HepG2 (cell line): ENCODE results near the gene SLC25A51. TPM values are rescaled to one million over a fixed set of nuclear protein-coding genes. Genes with fewer than 3 reads are reported as not detected.
A peak's percentile ranks its signal among the peaks of the same experiment; 100 is the strongest.

Experiments used
- ATAC-seq: fragments of 200-7000 bp; cut with Tn5 transposase; 3 replicates; pipeline ENCODE4 v1.9.1; 2020; ENCODE audit warnings: mild to moderate bottlenecking, moderate library complexity
- BruUV-seq: library from RNA; stranded (reverse); fragments of 400-500 nt; replicated peaks from 2 replicates; lab custom pipeline; 2021; lab: Mats Ljungman, UMichigan
- CTCF ChIA-PET: fragments of 300-600 bp; formaldehyde crosslinking; extraction: SDS; loops from one replicate; lab custom pipeline; 2021; ENCODE audit warnings: low total read pairs, inconsistent platforms, low intra/inter-chr PET ratio; lab: Yijun Ruan, JAX
- POLR2A ChIA-PET: fragments of 350-600 bp; sonication (Branson Sonifier 250); formaldehyde crosslinking; loops from one replicate; lab custom pipeline; 2020; ENCODE audit warnings: antibody characterized with exemption, inconsistent platforms; lab: Yijun Ruan, JAX
- DNase-seq: peaks from one replicate; pipeline ENCODE4 v3.0.0-alpha.2; 2015; ENCODE audit warnings: low spot score
- FAIRE-seq: peaks from 3 replicates; lab custom pipeline; 2011; peaks lifted over from hg19 to GRCh38; lab: Jason Lieb, UNC
- H2AFZ ChIP-seq: one replicate; pipeline ENCODE4 v1.6.1; 2011; ENCODE audit warnings: low read length, inconsistent platforms
- H3K27ac ChIP-seq: fragments of 300-600 bp; 3 replicates; pipeline ENCODE4 v1.8.0; 2011; ENCODE audit warnings: mixed run types, mild to moderate bottlenecking, mixed read lengths, low read length, inconsistent platforms; ENCODE audit not compliant: insufficient read depth; ENCODE audit errors: extremely low read length
- H3K27me3 ChIP-seq, 2 experiments: fragments of 200-600 bp in 1 of 2; 2 replicates in 1 of 2; 3 replicates in 1 of 2; pipeline versions ENCODE4 v1.6.0 to v1.8.0; 2011; ENCODE audit warnings: low read length in 2 of 2, mild to moderate bottlenecking in 2 of 2, moderate library complexity in 2 of 2, inconsistent platforms in 1 of 2; ENCODE audit not compliant: insufficient read depth in 2 of 2, control insufficient read depth in 1 of 2
- H3K36me3 ChIP-seq, 2 experiments: fragments of 200-600 bp in 1 of 2; replicated peaks in 1 of 2; 2 replicates in 1 of 2; 3 replicates in 1 of 2; pipeline versions ENCODE4 v1.5.1 to v1.8.0; 2011; ENCODE audit warnings: low read length in 2 of 2, inconsistent platforms in 1 of 2; ENCODE audit not compliant: insufficient read depth in 2 of 2, control insufficient read depth in 1 of 2
- H3K4me1 ChIP-seq: 2 replicates; pipeline ENCODE4 v1.5.1; 2012; ENCODE audit warnings: low read length, inconsistent platforms; ENCODE audit not compliant: insufficient read depth
- H3K4me2 ChIP-seq: 2 replicates; pipeline ENCODE4 v1.6.0; 2011; ENCODE audit warnings: low read depth, low read length, inconsistent platforms
- H3K4me3 ChIP-seq, 3 experiments: fragments of 200-600 bp in 1 of 3; sonication (generic), shearing (Covaris generic) in 1 of 3; replicated peaks in 1 of 3; 2 replicates each; pipeline ENCODE4 v1.5.1; 2011 to 2016; ENCODE audit warnings: low read length in 3 of 3, inconsistent platforms in 2 of 3, low read depth in 2 of 3, mild to moderate bottlenecking in 2 of 3, control low read depth in 1 of 3, mixed read lengths in 1 of 3; ENCODE audit not compliant: insufficient read depth in 1 of 3
- H3K79me2 ChIP-seq: one replicate; pipeline ENCODE4 v1.6.1; 2011; ENCODE audit warnings: low read length, inconsistent platforms; ENCODE audit not compliant: insufficient read depth
- H3K9ac ChIP-seq: 2 replicates; pipeline ENCODE4 v1.6.0; 2011; ENCODE audit warnings: mild to moderate bottlenecking, low read depth, low read length, inconsistent platforms; ENCODE audit not compliant: insufficient read depth
- H3K9me3 ChIP-seq: 2 replicates; pipeline ENCODE4 v1.5.1; 2012; ENCODE audit warnings: mild to moderate bottlenecking, low read length
- H4K20me1 ChIP-seq: 2 replicates; pipeline ENCODE4 v1.6.0; 2011; ENCODE audit warnings: inconsistent platforms, mild to moderate bottlenecking, low read length, moderate library complexity; ENCODE audit not compliant: insufficient read depth
- FOXP4 ChIP-seq: sonication (generic); formaldehyde crosslinking; IDR thresholded peaks from 2 replicates; pipeline ENCODE4 v1.4.0; 2020; ENCODE audit warnings: missing genetic modification reagents
- HOXD1 ChIP-seq: sonication (generic); formaldehyde crosslinking; IDR thresholded peaks from 2 replicates; pipeline ENCODE4 v1.5.0; 2020; ENCODE audit warnings: missing genetic modification reagents
- MED1 ChIP-seq: sonication (generic); formaldehyde crosslinking; IDR thresholded peaks from 2 replicates; pipeline ENCODE4 v1.4.0; 2020; ENCODE audit warnings: missing genetic modification reagents
- MIXL1 ChIP-seq: IDR thresholded peaks from 2 replicates; pipeline ENCODE4 v1.6.1; 2016
- PAF1 ChIP-seq: IDR thresholded peaks from 2 replicates; pipeline ENCODE4 v1.6.1; 2016; ENCODE audit warnings: missing genetic modification reagents, missing compliant biosample characterization
- PLRG1 ChIP-seq: fragments of 450-650 bp; conservative IDR thresholded peaks from 2 replicates; pipeline ENCODE4 v1.6.1; 2016
- PLSCR1 ChIP-seq: sonication (generic); formaldehyde crosslinking; IDR thresholded peaks from 2 replicates; pipeline ENCODE4 v1.5.0; 2020; ENCODE audit warnings: missing genetic modification reagents, mild to moderate bottlenecking, borderline replicate concordance
- SIN3A ChIP-seq: IDR thresholded peaks from 2 replicates; pipeline ENCODE4 v1.6.1; 2011; ENCODE audit warnings: low read depth, mild to moderate bottlenecking, control low read depth, low read length, borderline replicate concordance
- TARDBP ChIP-seq: sonication (generic); formaldehyde crosslinking; IDR thresholded peaks from 2 replicates; pipeline ENCODE4 v1.8.0; 2022; ENCODE audit warnings: mild to moderate bottlenecking, missing genetic modification reagents
- WIZ ChIP-seq: sonication (generic); formaldehyde crosslinking; IDR thresholded peaks from 2 replicates; pipeline ENCODE4 v1.5.1; 2020; ENCODE audit warnings: mild to moderate bottlenecking, missing genetic modification reagents
- ZNF121 ChIP-seq: sonication (generic); formaldehyde crosslinking; IDR thresholded peaks from 2 replicates; pipeline ENCODE4 v1.5.0; 2020; ENCODE audit warnings: mild to moderate bottlenecking, missing genetic modification reagents
- ZNF660 ChIP-seq: sonication (generic); formaldehyde crosslinking; IDR thresholded peaks from 2 replicates; pipeline ENCODE4 v1.5.1; 2020; ENCODE audit warnings: mild to moderate bottlenecking, low read depth, missing genetic modification reagents, borderline replicate concordance
- ZNF704 ChIP-seq: sonication (generic); formaldehyde crosslinking; IDR thresholded peaks from 2 replicates; pipeline ENCODE4 v1.8.1; 2023; ENCODE audit warnings: mild to moderate bottlenecking, inconsistent platforms, moderate library complexity, missing genetic modification reagents, borderline replicate concordance
- WGBS: methylation state at CpG from one replicate; pipeline ENCODE4 v1.1.6; 2017; ENCODE audit warnings: low lambda C conversion rate; 5-methylcytosine and 5-hydroxymethylcytosine counted together
- in situ Hi-C: cut with HindIII; loops from 2 replicates; pipeline ENCODE4 v1.10.0; 2017; ENCODE audit warnings: low pct_unique_long_range_greater_than_20kb; ENCODE audit not compliant: extremely low pct_ligation_motif_present
- intact Hi-C: fragments of 100-400 bp; cut with micrococcal nuclease; formaldehyde crosslinking; loops from one replicate; pipeline ENCODE4 v1.10.0; 2022; ENCODE audit not compliant: unreplicated experiment
- polyA plus RNA-seq, 8 experiments: library from polyadenylated mRNA; depleted of rRNA in 3 of 8; stranded (reverse) in 7 of 8; unstranded in 1 of 8; fragments of >200 nt; fragmentation: Illumina TruSeq in 4 of 8; extraction: Trizol in 4 of 8; gene quantifications; 2 replicates each; pipeline versions ENCODE4 v1.2.1 to v1.2.3, GENCODE V29; 2011 to 2016; ENCODE audit warnings: low read depth in 4 of 8, missing spikeins in 1 of 8, mixed read lengths in 1 of 8; ENCODE audit not compliant: insufficient read depth in 1 of 8
- total RNA-seq, 5 experiments: library from RNA; depleted of rRNA; stranded (reverse); fragments of >200 nt; fragmentation: Illumina TruSeq; extraction: Trizol; gene quantifications; 2 replicates each; pipeline ENCODE4 v1.2.3, GENCODE V29; 2016; ENCODE audit warnings: low read depth in 1 of 5
- TF ChIP-seq, protein P1 (sequence below): sonication (generic); formaldehyde crosslinking; IDR thresholded peaks from 2 replicates; pipeline ENCODE4 v1.8.0; 2022; ENCODE audit warnings: missing genetic modification reagents, mild to moderate bottlenecking, moderate library complexity, borderline replicate concordance

The SLC25A51 gene
- total and polyA plus RNA-seq, 2 of the 13 experiments (the other 11 are each of a cell fraction or from before 2014, with no cell fraction given), result 14.6 to 37.7 TPM

- TF ChIP-seq MED1 (CRISPR knock-in tag) (no peak), HOXD1 (CRISPR knock-in tag) (no peak), ZNF704 (no peak)
Measured at GRCh38 chr9:37947977-37948376, 44.0 kb upstream of the SLC25A51 start (continued).

- H4K20me1 ChIP-seq, result peaks cover 18% of the 10 kb centered on the region; the same call in 1 of the 2 replicates
- intact Hi-C loops (no loop called here), in situ Hi-C loops (no loop called here)
- ChIA-PET CTCF (no interaction called here), POLR2A (no interaction called here)
- FAIRE-seq (no peak), DNase-seq (no peak), ATAC-seq (no peak)
- BruUV-seq, result TSS peak; percentile 5
- H3K36me3 ChIP-seq, result peaks cover 56 to 97% of the 10 kb centered on the region in 2 experiments
- no peak overlapping the region for H3K9ac ChIP-seq
- no peaks in the 10 kb centered on the region for H3K79me2 ChIP-seq
- H3K27me3 ChIP-seq, result no peaks in the 10 kb centered on the region
- H3K4me1 ChIP-seq, result peaks cover 16% of the 10 kb centered on the region
- 96% methylated on average over 2 of the region's 7 CpGs for WGBS
- no peak overlapping the region for H3K4me2 ChIP-seq
- no peak overlapping the region for H3K4me3 ChIP-seq
- H2AFZ ChIP-seq, result no peak overlapping the region
- H3K27ac ChIP-seq, result no peak overlapping the region
- TF ChIP-seq, protein P1, sequence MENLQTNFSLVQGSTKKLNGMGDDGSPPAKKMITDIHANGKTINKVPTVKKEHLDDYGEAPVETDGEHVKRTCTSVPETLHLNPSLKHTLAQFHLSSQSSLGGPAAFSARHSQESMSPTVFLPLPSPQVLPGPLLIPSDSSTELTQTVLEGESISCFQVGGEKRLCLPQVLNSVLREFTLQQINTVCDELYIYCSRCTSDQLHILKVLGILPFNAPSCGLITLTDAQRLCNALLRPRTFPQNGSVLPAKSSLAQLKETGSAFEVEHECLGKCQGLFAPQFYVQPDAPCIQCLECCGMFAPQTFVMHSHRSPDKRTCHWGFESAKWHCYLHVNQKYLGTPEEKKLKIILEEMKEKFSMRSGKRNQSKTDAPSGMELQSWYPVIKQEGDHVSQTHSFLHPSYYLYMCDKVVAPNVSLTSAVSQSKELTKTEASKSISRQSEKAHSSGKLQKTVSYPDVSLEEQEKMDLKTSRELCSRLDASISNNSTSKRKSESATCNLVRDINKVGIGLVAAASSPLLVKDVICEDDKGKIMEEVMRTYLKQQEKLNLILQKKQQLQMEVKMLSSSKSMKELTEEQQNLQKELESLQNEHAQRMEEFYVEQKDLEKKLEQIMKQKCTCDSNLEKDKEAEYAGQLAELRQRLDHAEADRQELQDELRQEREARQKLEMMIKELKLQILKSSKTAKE (CRISPR knock-in tag), result no peak
- TF ChIP-seq PAF1 (no peak), FOXP4 (CRISPR knock-in tag) (no peak), ZNF660 (CRISPR knock-in tag) (no peak), SIN3A (no peak), PLSCR1 (CRISPR knock-in tag) (no peak), WIZ (CRISPR knock-in tag) (no peak), PLRG1 (no peak), MIXL1 (CRISPR knock-in tag) (no peak), ZNF121 (CRISPR knock-in tag) (no peak), TARDBP (CRISPR knock-in tag) (no peak)
- no peaks in the 10 kb centered on the region for H3K9me3 ChIP-seq
Measured at GRCh38 chr9:37947471-37947870, 43.5 kb upstream of the SLC25A51 start.
